Activated CD8-positive, alpha-beta memory T cell treated with anti-CD3 and anti-CD28 coated beads, Interleukin-2, amount 10 ng/mL, durations not matched to agents 7 days and 5 days (primary cell): Measurements from ENCODE around the gene ZBTB16. TPM values are rescaled to one million over a fixed set of nuclear protein-coding genes. Genes with fewer than 3 reads are reported as not detected.
A peak's percentile ranks its signal among the peaks of the same experiment; 100 is the strongest.

Experiments
- ATAC-seq: fragments of 150-1000 bp; cut with Tn5 transposase; one replicate; pipeline ENCODE4 v1.10.0; 2021; ENCODE audit warnings: moderate library complexity
- CTCF ChIA-PET: fragments of 350-600 bp; sonication (Branson Sonifier 250); formaldehyde crosslinking; loops from one replicate; lab custom pipeline; 2021; ENCODE audit warnings: antibody characterized with exemption; lab: Charles Lee
- DNase-seq: peaks from one replicate; pipeline ENCODE4 v3.0.0-alpha.2; 2020
- H3K27ac Mint-ChIP-seq: one replicate; pipeline ENCODE4 v1.8.0; 2021; ENCODE audit warnings: mild to moderate bottlenecking, mixed read lengths
- H3K27me3 Mint-ChIP-seq: one replicate; pipeline ENCODE4 v1.8.0; 2021; ENCODE audit warnings: mixed read lengths
- H3K36me3 Mint-ChIP-seq: one replicate; pipeline ENCODE4 v1.8.0; 2021; ENCODE audit warnings: mild to moderate bottlenecking, mixed read lengths
- H3K4me1 Mint-ChIP-seq: one replicate; pipeline ENCODE4 v1.8.0; 2021; ENCODE audit warnings: mixed read lengths
- H3K4me3 Mint-ChIP-seq: one replicate; pipeline ENCODE4 v1.8.0; 2021; ENCODE audit warnings: mild to moderate bottlenecking, moderate library complexity, mixed read lengths
- H3K9me3 Mint-ChIP-seq: one replicate; pipeline ENCODE4 v1.8.0; 2022; ENCODE audit warnings: low read depth, mixed read lengths
- total RNA-seq, 2 experiments: library from RNA; stranded (reverse); gene quantifications; one replicate each; pipeline ENCODE4 v1.2.3, GENCODE V29; 2021

Gene ZBTB16
- total RNA-seq, 2 experiments from 2014 or later = 3.2 to 3.9 TPM

GRCh38 chr11:114170226-114170625 lies 110.7 kb downstream of the ZBTB16 start:
- H3K4me1 Mint-ChIP-seq = peaks cover 79% of the 10 kb centered on the region
- no peaks in the 10 kb centered on the region for H3K36me3 Mint-ChIP-seq
- ATAC-seq = no peak
- H3K4me3 Mint-ChIP-seq = no peak overlapping the region
- no peak overlapping the region for H3K27ac Mint-ChIP-seq
- H3K27me3 Mint-ChIP-seq = no peaks in the 10 kb centered on the region
- CTCF ChIA-PET = interaction anchor here (1.2 to 7.3 kb wide), 4 partner anchors 10 to 110 kb away, joined by 3 to 63 read pairs (median 11); no protein-coding TSS in a partner anchor
- no peaks in the 10 kb centered on the region for H3K9me3 Mint-ChIP-seq
- DNase-seq = no peak

DNA sequence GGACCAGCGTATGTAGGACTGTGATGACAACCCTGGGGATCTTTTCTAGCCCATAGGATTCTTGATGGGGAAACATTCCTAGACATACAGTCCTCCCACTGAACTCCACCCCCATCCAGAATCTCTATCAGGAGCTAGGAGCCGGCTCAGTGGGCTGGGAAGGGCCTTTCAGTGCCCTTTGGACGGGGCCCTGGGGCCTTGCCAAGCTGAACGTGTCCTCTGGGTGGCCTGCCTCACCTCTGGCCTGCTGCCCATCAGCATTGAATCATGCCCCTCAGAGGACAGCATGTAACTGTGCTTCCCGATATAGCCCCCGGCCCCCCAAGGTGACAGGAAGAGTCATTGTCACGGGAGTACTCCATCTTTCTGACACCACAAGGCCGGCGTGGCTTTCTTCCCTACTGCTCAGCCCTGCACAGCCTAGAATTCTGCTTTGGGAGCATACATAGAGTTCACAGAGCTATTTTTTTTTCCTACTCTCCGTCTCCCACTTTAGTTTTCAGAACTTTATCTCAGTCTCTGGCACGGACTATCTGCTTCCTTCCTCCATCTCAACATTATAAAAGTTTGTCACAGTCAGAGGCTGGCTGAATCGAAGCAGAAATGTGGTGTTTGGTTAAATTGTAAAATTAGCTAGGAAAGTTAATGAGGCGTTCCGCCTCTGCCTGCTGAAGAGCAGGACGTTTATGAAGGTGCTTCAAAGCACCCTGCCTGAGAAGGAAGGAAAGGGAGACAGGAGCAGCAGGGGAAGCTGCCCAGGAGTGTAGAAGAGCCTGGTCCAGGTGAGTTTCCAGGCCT lies 111.9 kb downstream of the ZBTB16 start:
- Mint-ChIP-seq H3K36me3 (no peaks in the 10 kb centered on the region), H3K4me1 (peaks cover 70% of the 10 kb centered on the region), H3K9me3 (no peaks in the 10 kb centered on the region), H3K27ac (no peak overlapping the region), H3K27me3 (no peaks in the 10 kb centered on the region), H3K4me3 (no peak overlapping the region)
- DNase-seq (no peak), ATAC-seq (no peak)
- CTCF ChIA-PET = interaction anchor here (1.0 to 7.3 kb wide), 6 partner anchors 8 to 90 kb away, joined by 3 to 63 read pairs (median 8); no protein-coding TSS in a partner anchor

GRCh38 chr11:114172055-114172861 lies 112.7 kb downstream of the ZBTB16 start:
- DNase-seq (no peak), ATAC-seq (peak; percentile 37)
- no peaks in the 10 kb centered on the region for H3K36me3 Mint-ChIP-seq
- no peak overlapping the region for H3K4me3 Mint-ChIP-seq
- no peaks in the 10 kb centered on the region for H3K27me3 Mint-ChIP-seq
- H3K4me1 Mint-ChIP-seq = peaks cover 62% of the 10 kb centered on the region
- peak overlapping the region; percentile 84 for H3K27ac Mint-ChIP-seq
- CTCF ChIA-PET = interaction anchor here (1.0 to 7.3 kb wide), 8 partner anchors 9 to 91 kb away, joined by 3 to 63 read pairs (median 4); no protein-coding TSS in a partner anchor
- H3K9me3 Mint-ChIP-seq = no peaks in the 10 kb centered on the region

- no peaks in the 10 kb centered on the region for H3K36me3 Mint-ChIP-seq
- peaks cover 55% of the 10 kb centered on the region for H3K4me1 Mint-ChIP-seq
- DNase-seq = no peak
These were observed 113.4 kb downstream of the ZBTB16 start for GRCh38 chr11:114172871-114173444.

GRCh38 chr11:114173843-114174242 lies 114.3 kb downstream of the ZBTB16 start:
- DNase-seq (no peak), ATAC-seq (no peak)
- no peaks in the 10 kb centered on the region for H3K9me3 Mint-ChIP-seq
- H3K4me1 Mint-ChIP-seq = peaks cover 52% of the 10 kb centered on the region
- CTCF ChIA-PET = interaction anchor here (2.1 to 2.3 kb wide), 2 partner anchors 10 to 87 kb away, joined by 8 to 12 read pairs; no protein-coding TSS in a partner anchor
- no peak overlapping the region for H3K4me3 Mint-ChIP-seq
- peak overlapping the region; percentile 84 for H3K27ac Mint-ChIP-seq
- no peaks in the 10 kb centered on the region for H3K27me3 Mint-ChIP-seq
- H3K36me3 Mint-ChIP-seq = no peaks in the 10 kb centered on the region

More at GRCh38 chr11:114172871-114173444, 113.4 kb downstream of the ZBTB16 start:
- no peak overlapping the region for H3K4me3 Mint-ChIP-seq
- CTCF ChIA-PET = interaction anchor here (1.0 to 7.3 kb wide), 6 partner anchors 9 to 90 kb away, joined by 3 to 63 read pairs (median 8); no protein-coding TSS in a partner anchor
- peak; percentile 73 for ATAC-seq
- peak overlapping the region; percentile 84 for H3K27ac Mint-ChIP-seq
- no peaks in the 10 kb centered on the region for H3K27me3 Mint-ChIP-seq
- no peaks in the 10 kb centered on the region for H3K9me3 Mint-ChIP-seq

DNA sequence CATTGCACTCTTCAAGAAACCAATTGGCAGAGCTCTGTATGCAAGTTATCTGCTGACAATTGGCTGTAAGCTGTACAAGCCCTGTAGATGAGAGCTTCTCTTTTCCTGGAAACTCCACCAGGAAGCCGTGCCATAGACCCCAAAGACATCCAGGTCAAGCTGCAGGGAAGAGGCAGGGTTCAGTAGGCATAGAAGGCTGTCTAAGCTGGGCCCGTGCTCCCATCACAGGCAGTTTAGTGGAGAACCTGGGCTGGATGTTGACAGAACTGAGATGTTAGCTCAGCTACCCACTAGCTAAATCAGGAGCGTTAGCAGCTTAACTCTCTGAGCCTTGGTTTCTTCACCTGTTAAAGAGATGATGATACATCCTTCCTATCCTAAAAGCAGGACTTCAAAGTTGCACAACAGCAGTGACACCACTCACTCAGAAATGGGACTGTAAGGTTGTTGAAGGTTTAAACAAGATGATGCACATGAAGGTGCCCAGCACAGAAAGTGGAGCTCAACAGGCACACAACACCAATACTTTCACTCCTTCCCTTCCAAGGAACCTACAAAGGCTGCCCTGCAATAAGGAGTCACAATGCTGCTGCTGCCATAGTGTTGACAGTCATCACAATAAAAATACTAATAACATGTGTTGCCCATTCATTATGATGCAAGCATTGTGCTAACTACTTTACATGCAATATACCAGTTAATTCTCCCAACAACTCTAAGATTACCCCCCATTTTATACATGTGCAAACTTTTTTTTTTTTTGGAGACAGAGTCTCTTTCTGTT lies 115.4 kb downstream of the ZBTB16 start:
- no peak overlapping the region for H3K27ac Mint-ChIP-seq

GRCh38 chr11:114175706-114176105 lies 116.2 kb downstream of the ZBTB16 start:
- no peaks in the 10 kb centered on the region for H3K27me3 Mint-ChIP-seq
- H3K4me3 Mint-ChIP-seq = no peak overlapping the region
- no peak for ATAC-seq
- CTCF ChIA-PET = interaction anchor here (0.9 to 1.7 kb wide), 2 partner anchors 14 to 279 kb away, joined by 3 read pairs; no protein-coding TSS in a partner anchor
- peaks cover 59% of the 10 kb centered on the region for H3K4me1 Mint-ChIP-seq
- H3K36me3 Mint-ChIP-seq = no peaks in the 10 kb centered on the region
- no peaks in the 10 kb centered on the region for H3K9me3 Mint-ChIP-seq
- no peak for DNase-seq
- no peak overlapping the region for H3K27ac Mint-ChIP-seq

More for the DNA sequence above, 115.4 kb downstream of the ZBTB16 start:
- ATAC-seq = no peak
- H3K4me1 Mint-ChIP-seq = peaks cover 52% of the 10 kb centered on the region
- no peaks in the 10 kb centered on the region for H3K27me3 Mint-ChIP-seq
- H3K4me3 Mint-ChIP-seq = no peak overlapping the region
- CTCF ChIA-PET = interaction anchor here (0.9 to 2.1 kb wide), 3 partner anchors 9 to 86 kb away, joined by 3 to 8 read pairs (median 3); no protein-coding TSS in a partner anchor
- no peaks in the 10 kb centered on the region for H3K36me3 Mint-ChIP-seq
- no peaks in the 10 kb centered on the region for H3K9me3 Mint-ChIP-seq
- no peak for DNase-seq

DNA sequence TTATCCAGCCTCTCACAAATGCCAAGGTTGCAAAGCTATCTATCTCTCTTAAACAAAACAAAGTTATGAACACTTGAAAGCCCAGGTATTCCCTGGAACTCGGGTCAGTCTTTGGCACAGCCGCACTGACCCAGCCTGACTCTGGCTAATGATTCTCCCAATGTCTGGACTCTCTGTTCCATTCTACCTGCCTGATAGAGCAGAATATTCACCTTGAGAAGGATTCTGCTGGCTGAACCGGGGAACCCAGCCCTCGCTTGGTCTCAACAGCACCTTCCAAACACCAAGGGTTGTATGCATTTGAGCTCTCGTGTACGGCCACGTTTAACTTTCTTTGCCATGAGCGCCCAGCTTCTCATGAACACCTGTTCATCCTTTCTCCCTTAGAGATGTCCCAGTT lies 116.8 kb downstream of the ZBTB16 start:
- H3K4me3 Mint-ChIP-seq = no peak overlapping the region
- no peak for DNase-seq
- H3K36me3 Mint-ChIP-seq = no peaks in the 10 kb centered on the region
- H3K27me3 Mint-ChIP-seq = no peaks in the 10 kb centered on the region
- no peaks in the 10 kb centered on the region for H3K9me3 Mint-ChIP-seq
- CTCF ChIA-PET = interaction anchor here (0.9 to 1.2 kb wide), 3 partner anchors 8 to 280 kb away, joined by 3 to 5 read pairs (median 3); no protein-coding TSS in a partner anchor
- H3K4me1 Mint-ChIP-seq = peaks cover 61% of the 10 kb centered on the region
- no peak for ATAC-seq
- H3K27ac Mint-ChIP-seq = no peak overlapping the region

- CTCF ChIA-PET = interaction anchor here (1.0 to 7.3 kb wide), 5 partner anchors 9 to 82 kb away, joined by 3 to 63 read pairs (median 4); no protein-coding TSS in a partner anchor
- no peak for ATAC-seq
- Mint-ChIP-seq H3K4me3 (no peak overlapping the region), H3K9me3 (no peaks in the 10 kb centered on the region), H3K27ac (no peak overlapping the region), H3K27me3 (no peaks in the 10 kb centered on the region), H3K36me3 (peaks cover 2% of the 10 kb centered on the region), H3K4me1 (peaks cover 61% of the 10 kb centered on the region)
- DNase-seq = no peak
These were observed 119.1 kb downstream of the ZBTB16 start for GRCh38 chr11:114178656-114179055.

DNA sequence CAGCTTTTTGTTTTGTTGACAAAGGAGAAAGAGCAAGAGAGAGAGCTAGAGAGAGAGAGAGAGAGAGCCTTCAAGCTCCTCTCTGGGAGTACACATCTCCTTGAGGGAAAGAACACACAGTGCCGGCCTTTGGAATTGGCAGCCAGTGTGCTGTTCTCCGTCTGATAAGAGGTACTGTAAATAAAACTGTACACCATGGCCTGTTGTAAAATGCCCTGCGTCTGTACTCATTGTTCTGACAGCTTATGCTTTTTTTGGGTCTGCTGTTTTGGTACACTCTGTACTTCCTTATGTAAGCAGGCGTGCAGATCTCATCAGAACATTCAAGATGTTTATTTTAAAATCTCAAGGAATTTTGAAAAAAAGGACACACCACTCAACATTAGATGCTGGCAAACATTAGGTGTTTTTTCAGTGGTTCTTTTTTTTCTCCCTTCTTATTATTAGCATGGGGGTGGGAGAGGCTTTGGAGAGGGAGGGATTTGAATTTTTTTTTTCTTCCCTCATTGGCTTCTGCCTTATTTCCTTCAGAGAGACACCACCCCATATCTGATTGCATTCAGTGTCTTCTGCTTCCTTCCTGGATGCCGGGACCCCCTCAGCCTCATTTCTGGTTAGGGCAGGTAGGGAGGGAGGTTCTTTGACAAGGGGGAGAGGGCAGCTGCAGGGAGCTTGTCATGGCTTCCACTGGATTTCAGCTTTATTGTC lies 119.9 kb downstream of the ZBTB16 start:
- H3K27me3 Mint-ChIP-seq = no peaks in the 10 kb centered on the region
- no peak overlapping the region for H3K4me3 Mint-ChIP-seq
- no peak for ATAC-seq
- H3K9me3 Mint-ChIP-seq = no peaks in the 10 kb centered on the region
- H3K4me1 Mint-ChIP-seq = peaks cover 61% of the 10 kb centered on the region
- CTCF ChIA-PET = interaction anchor here (1.0 to 7.3 kb wide), 5 partner anchors 10 to 82 kb away, joined by 3 to 63 read pairs (median 4); no protein-coding TSS in a partner anchor
- H3K36me3 Mint-ChIP-seq = peaks cover 2% of the 10 kb centered on the region
- no peak overlapping the region for H3K27ac Mint-ChIP-seq
- no peak for DNase-seq

DNA sequence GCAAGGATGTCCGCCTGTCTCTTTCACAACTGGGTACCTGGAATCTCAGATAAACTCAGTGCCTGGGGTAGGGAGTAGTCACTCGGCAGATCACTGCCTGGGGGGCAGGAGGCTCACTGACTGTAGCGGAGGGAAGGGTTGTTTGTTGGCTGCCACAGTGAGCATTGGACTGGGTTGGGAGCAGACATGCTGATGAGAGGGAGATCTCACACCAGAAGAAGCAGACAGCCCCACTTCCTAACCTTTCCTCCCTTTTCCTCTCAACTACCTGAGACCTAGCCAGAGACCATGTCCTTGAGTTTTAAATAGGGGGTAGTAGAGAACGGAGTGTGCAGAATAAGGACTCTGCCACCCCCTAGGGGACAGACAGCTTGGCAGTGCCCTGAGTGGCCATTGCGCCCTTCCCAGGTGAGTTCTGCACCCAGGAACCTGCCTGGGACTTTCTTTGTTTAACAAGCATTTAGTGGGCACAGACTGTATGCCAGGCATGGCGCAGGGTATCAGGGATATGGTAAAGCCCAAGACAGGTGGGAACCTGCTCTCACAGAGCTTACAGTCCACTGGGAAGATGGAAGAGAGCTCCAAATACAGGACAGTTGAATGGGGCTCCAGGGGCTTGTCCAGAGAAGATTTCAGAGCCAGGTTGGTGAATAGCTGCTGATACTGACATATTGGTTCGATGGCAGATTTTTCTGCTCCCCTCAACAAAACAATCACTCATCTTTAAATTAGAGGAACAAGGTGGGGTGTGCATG lies 121.0 kb downstream of the ZBTB16 start:
- CTCF ChIA-PET = interaction anchor here (0.8 to 7.3 kb wide), 6 partner anchors 11 to 282 kb away, joined by 3 to 63 read pairs (median 8); partner anchors contain the start of gene ZBTB16

More for the DNA sequence above, 121.0 kb downstream of the ZBTB16 start:
- ATAC-seq = no peak
- Mint-ChIP-seq H3K4me1 (peaks cover 64% of the 10 kb centered on the region), H3K4me3 (no peak overlapping the region), H3K27ac (no peak overlapping the region), H3K27me3 (no peaks in the 10 kb centered on the region), H3K36me3 (peaks cover 5% of the 10 kb centered on the region), H3K9me3 (no peaks in the 10 kb centered on the region)
- no peak for DNase-seq
